SH-SY5Y (cell line): ENCODE data around the gene CYP2W1.

Source experiments
- GATA2 ChIP-seq: IDR thresholded peaks from 2 replicates; pipeline ENCODE4 v1.6.1; 2011; ENCODE audit warnings: mild to moderate bottlenecking, low read depth, low read length
- GATA3 ChIP-seq: IDR thresholded peaks from 2 replicates; pipeline ENCODE4 v1.6.1; 2011; ENCODE audit warnings: low read depth, mild to moderate bottlenecking, low read length, moderate library complexity

CYP2W1 gene

GRCh38 chr7:946256-946996 is 36.6 kb upstream of the CYP2W1 start:
- no peak for TF ChIP-seq GATA2
- no peak for TF ChIP-seq GATA3

- TF ChIP-seq GATA2: no peak
- no peak for TF ChIP-seq GATA3
These were observed 35.4 kb upstream of the CYP2W1 start for GRCh38 chr7:947391-948210.

- TF ChIP-seq GATA3 (no peak), GATA2 (no peak)
These were observed 33.7 kb upstream of the CYP2W1 start for GRCh38 chr7:949021-949934.

GRCh38 chr7:951881-952547 is 31.0 kb upstream of the CYP2W1 start:
- no peak for TF ChIP-seq GATA3
- TF ChIP-seq GATA2: no peak

GRCh38 chr7:952548-953441 is 30.2 kb upstream of the CYP2W1 start:
- TF ChIP-seq GATA2: no peak
- no peak for TF ChIP-seq GATA3

GRCh38 chr7:953547-954327 is 29.2 kb upstream of the CYP2W1 start:
- TF ChIP-seq GATA2 (no peak), GATA3 (no peak)

- TF ChIP-seq GATA3: no peak
- no peak for TF ChIP-seq GATA2
These were observed 28.4 kb upstream of the CYP2W1 start, which contains the start of gene ADAP1 for GRCh38 chr7:954330-955238. ADAP1 (minus strand) TSS chr7:954680; CDS start chr7:954477, 203 bp downstream.

- TF ChIP-seq GATA3 (no peak), GATA2 (no peak)
These were observed 26.9 kb upstream of the CYP2W1 start for GRCh38 chr7:956031-956430.

- TF ChIP-seq GATA3 (no peak), GATA2 (no peak)
These were observed 25.4 kb upstream of the CYP2W1 start for GRCh38 chr7:957418-958220.
